GM10248 (cell line): ENCODE measurements around the gene XIAP.

ENCODE experiments used
- CTCF ChIA-PET: fragments of 300-600 bp; sonication (Branson Sonifier 250); formaldehyde crosslinking; extraction: SDS; loops from one replicate; lab custom pipeline; 2021; ENCODE audit warnings: antibody characterized with exemption; lab: Yijun Ruan, JAX
- POLR2A ChIA-PET: fragments of 350-650 bp; sonication (Branson Sonifier 250); formaldehyde crosslinking; extraction: SDS; loops from one replicate; lab custom pipeline; 2020; ENCODE audit warnings: antibody characterized with exemption; lab: Yijun Ruan, JAX
- DNase-seq: peaks from one replicate; pipeline ENCODE4 v3.0.0; 2012; ENCODE audit errors: extremely low spot score
- TF ChIP-seq, protein P1 (sequence below): IDR thresholded peaks from 2 replicates; pipeline ENCODE4 v1.5.1; 2012; ENCODE audit warnings: mild to moderate bottlenecking, low read depth; ENCODE audit errors: extremely low read depth, missing control alignments, control extremely low read depth

Gene XIAP

DNA sequence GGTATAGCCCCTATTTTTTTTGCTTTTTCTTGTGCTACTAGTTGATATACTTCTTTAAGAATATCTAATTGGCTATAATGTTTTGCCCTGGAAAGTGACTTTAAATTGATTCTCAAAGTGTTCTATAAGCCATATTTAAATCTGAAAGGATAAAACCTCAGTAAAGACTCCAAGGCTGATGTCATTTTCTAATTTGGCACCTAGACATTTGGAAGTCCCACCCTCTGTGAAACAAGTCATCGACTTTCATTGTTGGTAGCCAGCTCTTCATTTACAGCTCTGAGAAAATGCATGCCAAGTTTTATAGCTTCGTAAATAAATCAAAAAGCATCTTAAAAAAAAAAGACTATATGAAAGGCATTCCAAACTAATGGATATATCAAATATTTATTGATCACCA, 83.6 kb downstream of the XIAP start:
- POLR2A ChIA-PET = no interaction called here
- TF ChIP-seq, protein P1, sequence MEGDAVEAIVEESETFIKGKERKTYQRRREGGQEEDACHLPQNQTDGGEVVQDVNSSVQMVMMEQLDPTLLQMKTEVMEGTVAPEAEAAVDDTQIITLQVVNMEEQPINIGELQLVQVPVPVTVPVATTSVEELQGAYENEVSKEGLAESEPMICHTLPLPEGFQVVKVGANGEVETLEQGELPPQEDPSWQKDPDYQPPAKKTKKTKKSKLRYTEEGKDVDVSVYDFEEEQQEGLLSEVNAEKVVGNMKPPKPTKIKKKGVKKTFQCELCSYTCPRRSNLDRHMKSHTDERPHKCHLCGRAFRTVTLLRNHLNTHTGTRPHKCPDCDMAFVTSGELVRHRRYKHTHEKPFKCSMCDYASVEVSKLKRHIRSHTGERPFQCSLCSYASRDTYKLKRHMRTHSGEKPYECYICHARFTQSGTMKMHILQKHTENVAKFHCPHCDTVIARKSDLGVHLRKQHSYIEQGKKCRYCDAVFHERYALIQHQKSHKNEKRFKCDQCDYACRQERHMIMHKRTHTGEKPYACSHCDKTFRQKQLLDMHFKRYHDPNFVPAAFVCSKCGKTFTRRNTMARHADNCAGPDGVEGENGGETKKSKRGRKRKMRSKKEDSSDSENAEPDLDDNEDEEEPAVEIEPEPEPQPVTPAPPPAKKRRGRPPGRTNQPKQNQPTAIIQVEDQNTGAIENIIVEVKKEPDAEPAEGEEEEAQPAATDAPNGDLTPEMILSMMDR = no peak
- no peak for DNase-seq
- CTCF ChIA-PET = no interaction called here

- no peak for DNase-seq
- POLR2A ChIA-PET = no interaction called here
- TF ChIP-seq, protein P1 = no peak
- CTCF ChIA-PET = interaction anchor here (1.4 kb wide), 1 partner anchor 9 kb away, joined by 5 read pairs; no protein-coding TSS in a partner anchor
Observed at GRCh38 chrX:123949846-123950245, 90.0 kb downstream of the XIAP start.

GRCh38 chrX:123959281-123960063, 99.6 kb downstream of the XIAP start:
- TF ChIP-seq, protein P1 = no peak
- ChIA-PET CTCF (interaction anchor here (0.6 to 2.6 kb wide), 4 partner anchors 9 to 126 kb away, joined by 3 to 13 read pairs (median 4); no protein-coding TSS in a partner anchor), POLR2A (no interaction called here)
- no peak for DNase-seq

DNA sequence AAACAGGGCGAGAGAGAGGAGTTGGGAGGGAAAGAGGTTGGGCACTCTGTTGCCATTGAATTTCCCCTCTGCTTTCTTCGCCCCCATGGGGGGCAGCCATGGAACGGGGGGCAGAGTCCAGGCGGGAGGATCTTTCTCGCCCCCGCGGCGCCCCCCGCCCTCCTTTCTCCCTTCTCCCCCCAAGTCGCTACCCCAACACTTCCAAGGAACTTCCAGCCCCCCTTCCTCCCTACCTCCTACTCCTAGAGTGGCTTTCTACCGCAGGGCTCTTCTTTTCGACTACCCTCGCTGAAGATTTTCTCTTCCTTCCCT, 101.1 kb downstream of the XIAP start:
- POLR2A ChIA-PET = no interaction called here
- DNase-seq = no peak
- TF ChIP-seq, protein P1 = no peak
- CTCF ChIA-PET = interaction anchor here (2.6 kb wide), 1 partner anchor 128 kb away, joined by 13 read pairs; no protein-coding TSS in a partner anchor

DNA sequence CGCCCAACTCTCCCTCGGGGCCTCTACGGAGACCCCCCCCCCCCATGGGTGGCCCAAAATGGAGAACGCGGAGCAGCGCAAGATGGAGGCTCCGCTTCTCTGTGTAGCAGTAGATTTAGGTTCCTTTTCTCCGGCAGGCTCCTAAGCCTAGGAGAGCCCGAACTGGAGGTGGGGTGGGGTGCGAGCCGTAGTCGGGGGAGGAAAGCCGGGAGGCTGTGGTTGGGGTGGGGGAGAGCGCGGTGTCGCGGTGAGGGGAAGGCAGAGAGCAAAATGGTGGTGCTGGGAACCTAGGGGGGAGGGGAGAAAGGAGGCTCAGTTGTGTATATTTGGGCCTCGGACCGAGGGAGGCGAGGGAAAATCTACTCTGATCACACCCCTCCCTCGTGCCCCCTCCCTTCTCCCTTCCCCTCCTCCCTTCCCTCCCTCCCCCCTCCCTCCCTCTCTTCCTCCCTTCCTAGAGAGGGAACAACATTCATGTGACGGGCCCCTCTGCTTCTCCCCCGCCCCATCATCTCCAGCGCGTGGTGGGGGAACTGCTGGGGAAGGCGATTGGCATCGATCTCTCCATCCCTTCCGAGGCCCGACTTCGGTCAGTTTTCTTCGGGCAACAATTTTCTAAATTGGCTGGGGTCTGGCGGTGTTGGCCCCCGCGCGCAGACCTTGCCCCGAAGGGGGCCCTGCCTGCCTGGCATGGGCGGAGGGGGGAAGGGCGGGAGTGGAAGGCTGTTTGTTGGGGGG, 101.6 kb downstream of the XIAP start, which contains the start of gene STAG2:
STAG2 (plus strand) TSS at position 439 of the 738 bp plus-strand sequence. CDS start 60,922 bp downstream, outside the sequence.
- TF ChIP-seq, protein P1 = no peak
- ChIA-PET POLR2A (no interaction called here), CTCF (interaction anchor here (1.5 kb wide), 1 partner anchor 128 kb away, joined by 4 read pairs; no protein-coding TSS in a partner anchor)
- peak; percentile 42 for DNase-seq

- TF ChIP-seq, protein P1 = no peak
- no peak for DNase-seq
- POLR2A ChIA-PET = no interaction called here
- CTCF ChIA-PET = interaction anchor here (1.4 to 1.5 kb wide), 2 partner anchors 10 to 129 kb away, joined by 4 to 5 read pairs; no protein-coding TSS in a partner anchor
Observed at GRCh38 chrX:123962006-123962467, 102.2 kb downstream of the XIAP start.
